Stimulated activated CD8-positive, alpha-beta memory T cell treated with anti-CD3 and anti-CD28 coated beads, Interleukin-15, amount 100 ng/mL, for 4 hours (primary cell): ENCODE data around the gene MRFAP1.

Experiments
- DNase-seq, 2 donors: peaks; one replicate each; pipeline ENCODE4 v3.0.0-alpha.2; 2020; ENCODE audit warnings: low read depth in 2 of 2

Gene MRFAP1

DNA sequence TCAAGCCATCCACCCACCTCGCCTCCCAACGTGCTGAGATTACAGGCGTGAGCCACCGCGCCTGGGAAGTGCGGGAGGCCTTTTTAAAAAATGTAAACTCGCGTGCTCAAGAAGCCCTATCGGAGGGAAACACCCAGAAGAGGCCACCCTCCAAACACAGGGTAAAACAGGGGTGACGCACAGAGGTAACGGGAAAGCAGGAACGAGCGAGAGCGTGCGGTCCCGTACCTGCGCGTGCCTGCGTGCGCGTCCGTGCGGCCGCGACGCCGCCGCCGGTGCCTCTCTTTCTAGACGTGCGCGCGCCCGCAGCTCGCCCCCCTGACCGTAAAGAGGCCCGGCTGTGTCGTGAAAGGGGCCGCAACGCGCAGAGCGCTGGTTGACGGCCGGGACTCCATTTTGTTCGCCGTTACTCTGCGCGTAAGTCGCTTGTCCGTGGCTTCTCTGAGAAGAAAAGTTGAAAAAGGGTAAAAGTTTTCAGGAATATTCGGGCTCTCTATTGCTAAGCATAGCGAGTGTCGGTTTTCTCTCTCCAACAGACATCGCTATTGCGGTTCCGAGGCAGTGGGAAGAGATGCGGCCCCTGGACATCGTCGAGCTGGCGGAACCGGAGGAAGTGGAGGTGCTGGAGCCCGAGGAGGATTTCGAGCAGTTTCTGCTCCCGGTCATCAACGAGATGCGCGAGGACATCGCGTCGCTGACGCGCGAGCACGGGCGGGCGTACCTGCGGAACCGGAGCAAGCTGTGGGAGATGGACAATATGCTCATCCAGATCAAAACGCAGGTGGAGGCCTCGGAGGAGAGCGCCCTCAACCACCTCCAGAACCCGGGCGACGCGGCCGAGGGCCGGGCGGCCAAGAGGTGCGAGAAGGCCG, at the start of gene MRFAP1:
Gene MRFAP1 (plus strand): TSS at position 394 of the 872 bp plus-strand sequence. CDS start 178 bp downstream, at position 572.
- DNase-seq = peak; percentile 85 to 87

DNA sequence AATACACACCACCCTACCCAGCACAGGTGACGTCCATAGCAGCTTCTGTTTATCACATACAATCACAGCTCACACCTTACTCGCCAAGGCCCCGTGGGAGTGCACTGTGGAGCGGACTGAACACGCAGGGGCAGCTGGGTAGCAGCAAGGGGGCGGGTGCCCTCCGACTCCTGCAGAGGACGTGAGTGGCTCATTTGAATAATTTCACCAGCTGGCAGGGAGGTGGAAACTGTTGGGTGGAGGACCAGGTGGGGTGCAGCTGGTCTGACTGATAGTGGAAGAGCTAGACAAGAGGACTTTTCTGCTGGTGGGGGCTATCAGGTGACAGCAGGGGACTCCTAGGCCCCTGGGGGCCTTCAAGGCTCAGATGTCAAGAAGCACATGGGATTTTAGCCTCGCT, 49.2 kb upstream of the MRFAP1 start:
- no peak for DNase-seq

DNA sequence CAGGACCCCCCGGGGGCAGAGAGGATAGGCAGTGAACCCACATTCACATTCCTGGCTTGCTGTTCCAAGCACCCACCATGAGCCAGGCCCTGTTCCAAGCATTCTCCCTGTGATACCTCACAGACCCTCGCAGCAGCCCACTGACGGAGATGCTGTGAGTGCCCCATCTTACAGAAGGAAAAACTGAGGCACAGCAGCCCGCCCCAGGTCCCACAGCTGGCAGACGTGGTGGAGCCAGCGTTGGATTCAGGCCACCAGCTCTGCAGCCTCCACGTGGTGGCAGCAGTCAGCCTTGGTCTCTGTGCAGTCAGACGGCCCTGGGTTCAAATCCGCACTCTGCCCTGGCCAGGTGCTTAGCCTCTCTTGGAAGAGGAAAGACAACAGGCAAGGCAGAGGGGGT, 48.7 kb upstream of the MRFAP1 start:
- no peak for DNase-seq

DNA sequence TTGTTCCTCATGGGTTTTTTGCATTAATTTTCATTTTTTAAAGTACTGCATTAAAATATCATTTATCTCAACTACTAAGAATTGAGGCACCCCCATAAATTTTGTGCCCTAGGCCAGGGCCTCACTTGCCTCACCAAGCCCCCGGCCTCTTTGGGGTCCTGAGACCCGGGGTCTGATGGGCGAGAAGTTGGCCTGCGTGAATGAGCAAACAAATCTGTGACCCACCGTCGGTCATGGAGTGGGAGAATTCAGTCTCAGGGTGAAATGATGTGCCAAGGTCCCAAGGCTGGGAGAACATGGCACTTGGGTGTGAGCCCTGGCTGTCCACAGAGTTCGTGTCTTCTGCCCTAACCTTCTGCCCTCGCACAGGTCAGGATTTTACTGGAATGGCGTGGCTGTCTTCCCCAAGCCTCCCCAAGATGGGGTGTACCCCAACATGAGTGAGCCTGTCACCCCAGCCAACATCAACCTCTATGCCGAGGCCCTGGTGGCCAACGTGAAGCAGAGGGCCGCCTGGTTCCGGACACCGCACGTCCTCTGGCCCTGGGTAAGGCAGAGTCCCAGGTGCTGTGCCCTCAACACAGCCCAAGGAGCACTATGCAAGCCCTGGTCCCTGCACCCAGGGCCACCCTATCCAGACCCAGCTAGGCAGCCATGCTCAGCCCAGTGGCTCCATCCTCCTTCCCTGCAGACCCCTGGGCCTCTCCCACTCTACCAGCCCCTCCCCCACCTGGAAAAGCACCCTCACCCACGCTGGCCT, 47.5 kb upstream of the MRFAP1 start:
- DNase-seq = no peak

DNA sequence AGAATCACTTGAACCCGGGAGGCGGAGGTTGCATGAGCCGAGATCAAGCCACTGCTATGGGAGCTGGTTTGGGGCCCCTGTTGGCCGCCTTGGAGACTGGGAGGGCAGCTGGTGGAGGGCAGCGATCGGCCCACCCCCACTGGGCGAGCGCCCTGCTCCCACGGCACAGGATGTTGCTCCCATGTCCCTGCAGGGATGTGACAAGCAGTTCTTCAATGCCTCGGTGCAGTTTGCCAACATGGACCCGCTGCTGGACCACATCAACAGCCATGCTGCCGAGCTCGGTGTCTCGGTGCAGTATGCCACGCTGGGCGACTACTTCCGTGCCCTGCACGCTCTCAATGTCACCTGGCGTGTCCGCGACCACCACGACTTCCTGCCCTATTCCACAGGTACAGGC, 46.1 kb upstream of the MRFAP1 start:
- no peak for DNase-seq

DNA sequence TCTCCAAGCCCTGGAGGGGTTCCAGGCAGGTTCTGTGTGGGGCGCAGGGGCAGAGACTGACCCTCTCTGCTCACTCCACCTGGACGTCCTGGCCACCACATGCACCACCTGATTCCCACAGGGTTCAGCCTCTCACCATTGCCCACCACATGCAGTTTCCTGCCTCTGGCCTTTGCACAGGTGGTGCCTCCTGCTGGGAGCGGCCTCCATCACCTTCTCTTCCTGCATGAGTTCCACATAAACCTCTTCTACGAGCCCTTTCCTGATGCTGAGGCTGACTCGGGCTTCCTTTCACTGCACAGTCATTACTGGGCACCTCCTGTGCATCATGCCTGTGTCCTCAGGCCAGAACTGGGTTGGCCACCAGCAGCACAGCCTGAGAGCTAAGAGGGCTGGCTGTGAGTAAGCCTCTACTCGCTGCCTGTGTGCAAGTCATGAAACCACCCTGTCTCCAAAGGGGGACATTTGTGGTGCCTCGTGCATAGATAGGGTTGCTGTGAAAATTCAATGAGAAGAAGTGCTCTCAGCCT, 45.6 kb upstream of the MRFAP1 start:
- no peak for DNase-seq

DNA sequence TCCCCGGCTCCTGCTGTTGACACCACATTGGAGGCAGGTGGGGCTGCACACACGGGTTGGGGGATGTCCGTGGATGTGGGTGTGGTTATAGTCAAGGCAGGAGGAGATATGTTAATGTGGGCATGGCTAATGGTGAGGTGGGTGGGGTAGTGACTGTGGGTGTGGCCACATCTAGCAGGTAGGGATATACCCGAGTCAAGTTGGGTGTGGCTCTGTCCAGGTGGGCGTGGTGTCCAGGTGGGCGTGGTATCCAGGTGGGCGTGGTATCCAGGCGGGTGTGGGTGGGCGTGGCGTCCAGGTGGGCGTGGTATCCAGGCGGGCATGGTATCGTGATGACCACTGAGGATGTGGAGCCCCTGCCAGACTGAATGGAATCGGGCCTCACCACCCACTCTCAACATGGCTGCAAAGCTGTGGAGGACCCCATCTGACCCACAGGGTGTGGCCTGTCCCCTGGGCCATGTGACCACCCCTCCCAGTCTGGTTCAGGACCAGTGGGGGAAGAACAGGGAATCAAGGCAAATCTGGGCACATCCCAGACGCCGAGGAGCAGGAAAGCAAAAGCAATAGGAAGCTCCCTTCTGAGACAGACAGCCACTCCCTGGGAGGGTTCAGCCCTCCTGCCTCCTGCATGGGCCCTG, 44.5 kb upstream of the MRFAP1 start:
- no peak for DNase-seq

DNA sequence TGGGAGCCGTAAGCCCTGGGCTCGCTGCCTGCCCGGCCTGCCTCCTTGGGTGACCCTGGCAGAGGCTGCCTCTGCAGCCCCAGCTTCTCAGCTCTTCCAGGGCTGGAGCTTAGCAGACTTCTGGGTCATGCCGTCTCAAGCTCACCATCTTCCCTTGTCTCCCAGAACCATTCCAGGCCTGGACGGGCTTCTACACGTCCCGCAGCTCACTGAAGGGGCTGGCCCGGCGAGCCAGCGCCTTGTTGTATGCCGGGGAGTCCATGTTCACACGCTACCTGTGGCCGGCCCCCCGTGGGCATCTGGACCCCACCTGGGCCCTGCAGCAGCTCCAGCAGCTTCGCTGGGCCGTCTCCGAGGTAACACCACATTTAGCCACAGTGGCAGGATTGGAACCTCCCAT, 43.5 kb upstream of the MRFAP1 start:
- DNase-seq = no peak

DNA sequence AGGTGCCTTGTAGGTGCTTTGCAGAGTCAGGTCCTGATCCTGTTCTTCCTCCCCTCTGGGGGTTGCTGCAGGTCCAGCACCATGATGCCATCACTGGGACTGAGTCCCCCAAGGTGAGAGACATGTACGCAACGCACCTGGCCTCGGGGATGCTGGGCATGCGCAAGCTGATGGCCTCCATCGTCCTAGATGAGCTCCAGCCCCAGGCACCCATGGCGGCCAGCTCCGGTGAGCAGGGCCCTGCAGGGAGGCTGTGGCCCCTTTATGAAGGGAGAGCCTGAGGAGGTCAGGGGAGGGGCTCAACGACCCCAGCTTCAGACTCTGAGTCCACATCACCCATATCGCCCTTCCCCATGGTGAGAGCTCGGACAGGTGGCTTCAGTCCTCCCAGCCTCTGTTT, 42.4 kb upstream of the MRFAP1 start:
- DNase-seq = no peak

DNA sequence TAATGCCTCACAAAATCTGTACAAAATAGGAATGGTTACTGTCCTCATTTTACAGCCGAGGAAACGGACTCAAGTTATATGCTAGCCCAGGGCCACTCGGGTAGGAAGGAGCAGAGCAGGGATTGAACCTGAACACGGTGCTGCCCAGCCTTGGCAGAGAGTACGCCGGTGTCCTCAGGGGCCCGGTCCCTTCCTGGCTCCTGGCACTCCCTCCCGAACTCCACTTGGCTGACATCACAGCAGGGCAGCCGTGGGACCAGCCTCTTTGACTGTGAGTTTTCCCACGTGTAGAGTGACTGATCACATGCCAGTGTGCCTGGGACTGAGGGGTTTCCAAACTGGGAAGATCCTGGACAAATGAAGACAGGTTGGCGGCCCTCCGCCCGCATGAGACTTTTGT, 41.8 kb upstream of the MRFAP1 start:
- DNase-seq = no peak

DNA sequence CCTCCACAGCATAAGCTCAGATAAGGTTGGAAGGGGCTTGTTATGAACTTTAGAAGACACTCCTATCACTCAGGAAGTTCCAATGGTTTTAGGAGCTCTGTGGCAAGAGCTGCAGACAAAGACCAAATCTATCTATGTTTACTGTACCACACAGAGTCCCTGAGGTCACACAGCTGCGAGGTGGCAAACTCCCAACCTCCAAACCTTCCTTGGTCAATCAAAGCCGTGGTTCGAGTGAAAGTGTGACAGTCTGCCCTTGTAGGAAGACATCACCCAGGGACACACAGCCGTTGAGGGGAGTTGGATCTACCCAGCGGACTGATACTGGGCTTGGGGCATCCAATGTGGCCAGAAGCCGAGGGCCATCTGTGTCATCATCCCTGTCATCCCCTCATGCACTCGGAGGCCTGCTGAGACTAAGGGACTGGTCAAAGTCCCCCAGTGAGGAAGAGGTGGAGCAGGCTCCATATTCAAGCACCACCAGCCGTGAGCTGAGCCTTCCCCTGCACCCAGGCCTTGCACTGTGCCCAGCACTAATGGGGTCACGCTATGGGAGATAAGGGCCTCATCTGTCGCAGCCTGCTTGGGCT, 38.7 kb upstream of the MRFAP1 start:
- DNase-seq = no peak

DNA sequence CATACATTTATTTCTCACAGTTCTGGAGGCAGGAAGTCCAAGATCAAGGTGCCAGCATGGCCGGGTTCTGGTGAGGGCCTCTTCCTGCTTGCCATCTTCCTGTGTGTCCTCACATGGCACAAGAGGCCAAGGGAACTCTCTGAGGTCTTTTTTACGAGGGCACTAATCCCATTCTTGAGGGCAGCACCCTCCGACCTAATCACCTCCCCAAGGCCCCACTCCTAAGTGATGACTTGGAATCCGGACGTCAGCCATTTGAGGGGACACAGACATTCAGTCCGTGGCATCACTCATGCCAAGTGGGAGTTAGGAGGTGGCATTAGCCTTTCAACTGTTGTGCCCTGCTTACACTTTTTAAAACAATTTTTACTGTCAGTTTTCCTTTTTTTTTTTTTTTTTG, 38.2 kb upstream of the MRFAP1 start:
- DNase-seq = no peak

DNA sequence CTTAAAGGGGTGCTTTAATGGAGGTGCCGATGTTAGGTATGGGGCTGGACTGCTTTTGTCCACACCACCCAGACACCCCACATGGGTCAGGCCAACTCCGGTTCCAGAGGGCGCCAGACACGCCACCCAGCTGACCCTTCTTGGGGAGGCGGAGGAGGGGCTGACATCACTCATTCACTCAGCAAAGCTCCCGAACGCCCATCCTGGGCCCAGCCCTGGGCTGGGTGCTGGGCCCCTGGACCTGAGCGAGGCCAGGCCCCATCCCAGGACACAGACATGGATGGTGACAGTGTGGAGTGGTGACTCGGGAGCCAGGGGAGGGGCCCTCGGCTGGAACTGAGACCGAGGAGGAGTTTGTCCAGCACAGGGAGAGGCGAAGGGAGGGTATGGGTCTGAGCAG, 37.4 kb upstream of the MRFAP1 start:
- DNase-seq = no peak

DNA sequence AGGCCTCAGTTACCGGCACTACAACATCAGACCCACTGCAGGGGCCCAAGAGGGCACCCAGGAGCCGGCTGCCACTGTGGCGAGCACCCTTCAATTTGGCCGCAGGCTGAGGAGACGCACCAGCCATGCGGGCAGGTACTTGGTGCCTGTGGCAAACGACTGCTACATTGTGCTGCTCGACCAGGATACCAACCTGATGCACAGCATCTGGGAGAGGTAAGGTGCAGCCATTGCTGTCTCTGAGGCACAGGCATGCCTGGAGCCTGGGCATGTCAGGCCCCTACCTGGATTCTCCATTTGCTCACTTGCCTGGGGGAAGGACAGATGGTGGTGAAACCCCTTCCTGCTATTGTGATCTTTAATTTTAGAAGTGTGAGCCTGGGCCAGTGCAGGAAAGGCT, 35.4 kb upstream of the MRFAP1 start:
- no peak for DNase-seq

DNA sequence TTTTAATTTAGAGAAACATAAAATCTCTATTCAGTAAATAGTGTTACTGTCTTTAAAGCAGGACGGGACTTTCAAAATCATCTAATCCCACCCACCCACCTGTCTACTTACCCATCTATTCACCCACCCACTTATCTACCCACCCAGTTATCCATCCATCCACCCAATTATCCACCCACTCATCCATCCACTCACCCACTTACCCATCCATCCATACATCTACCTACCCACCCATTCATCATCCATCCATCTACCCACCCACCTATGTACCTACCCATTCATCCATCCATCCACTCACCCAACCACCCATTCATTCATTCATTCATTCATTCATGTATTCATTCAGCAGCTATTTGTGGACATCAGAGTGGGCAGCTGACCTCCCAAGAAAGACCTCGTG, 34.9 kb upstream of the MRFAP1 start:
- no peak for DNase-seq

DNA sequence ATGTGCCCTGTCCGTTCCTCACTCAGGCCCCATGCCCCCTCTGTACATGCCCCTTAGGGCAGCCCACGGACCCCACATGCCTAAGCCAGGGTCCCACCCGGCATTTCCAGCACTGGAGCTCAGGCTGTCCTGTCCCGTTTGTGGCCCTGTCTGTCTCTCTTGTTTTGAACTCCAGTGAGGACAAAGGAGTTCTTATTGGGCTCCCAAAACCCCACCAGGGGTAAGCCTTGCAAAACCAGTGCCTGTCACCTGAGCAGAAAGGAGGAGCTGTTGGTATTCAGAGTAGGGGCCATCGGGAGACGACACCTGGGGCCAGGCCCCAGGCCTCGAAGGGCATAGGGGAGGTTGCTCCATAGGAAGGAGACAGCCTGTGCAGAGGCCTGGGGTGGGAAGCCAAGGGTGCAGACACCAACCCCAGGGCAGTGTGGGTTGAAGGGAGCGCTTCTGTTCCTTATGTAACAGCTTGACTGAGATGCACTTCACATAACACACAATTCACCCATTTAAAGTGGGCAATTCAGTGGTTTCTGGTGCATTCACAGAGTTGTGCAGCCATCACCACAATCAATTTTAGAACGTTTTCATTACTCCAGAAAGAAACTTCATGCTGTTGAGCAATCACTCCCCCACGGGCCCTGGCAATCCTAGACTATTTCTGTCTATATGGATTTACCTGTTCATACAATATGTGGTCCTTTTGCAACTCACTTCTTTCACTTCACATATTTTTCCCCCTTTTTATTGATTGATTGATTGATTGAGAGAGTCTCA, 33.8 kb upstream of the MRFAP1 start:
- DNase-seq = no peak

DNA sequence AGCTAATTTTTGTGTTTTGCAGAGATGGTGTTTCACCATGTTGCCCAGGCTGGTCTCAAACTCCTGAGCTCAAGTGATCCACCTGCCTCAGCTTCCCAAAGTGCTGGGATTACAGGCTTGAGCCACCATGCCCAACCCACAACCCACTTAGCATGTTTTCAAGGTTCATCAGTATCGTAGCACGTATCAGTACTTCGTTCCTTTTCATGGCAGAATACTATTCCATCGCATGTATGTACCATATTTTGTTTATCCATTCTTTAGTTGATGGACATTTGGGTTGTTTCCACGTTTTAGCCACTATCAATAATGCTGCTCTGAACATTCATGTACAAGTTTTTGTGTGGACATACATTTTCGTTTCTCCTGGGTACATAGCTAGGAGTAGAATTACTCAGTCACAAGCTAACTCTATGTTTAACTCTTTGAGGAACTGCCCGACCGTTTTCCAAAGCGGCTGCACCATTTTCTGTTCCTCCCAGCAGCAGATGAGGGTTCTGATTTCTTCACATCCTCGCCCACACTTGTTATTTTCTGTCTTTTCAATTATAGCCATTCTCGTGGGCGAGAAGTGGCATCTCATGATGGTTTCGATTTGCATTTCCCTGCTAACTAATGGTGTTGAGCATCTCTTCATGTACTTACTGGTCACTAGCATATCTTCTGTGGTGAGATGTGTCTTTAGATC, 33.0 kb upstream of the MRFAP1 start:
- DNase-seq = no peak

DNA sequence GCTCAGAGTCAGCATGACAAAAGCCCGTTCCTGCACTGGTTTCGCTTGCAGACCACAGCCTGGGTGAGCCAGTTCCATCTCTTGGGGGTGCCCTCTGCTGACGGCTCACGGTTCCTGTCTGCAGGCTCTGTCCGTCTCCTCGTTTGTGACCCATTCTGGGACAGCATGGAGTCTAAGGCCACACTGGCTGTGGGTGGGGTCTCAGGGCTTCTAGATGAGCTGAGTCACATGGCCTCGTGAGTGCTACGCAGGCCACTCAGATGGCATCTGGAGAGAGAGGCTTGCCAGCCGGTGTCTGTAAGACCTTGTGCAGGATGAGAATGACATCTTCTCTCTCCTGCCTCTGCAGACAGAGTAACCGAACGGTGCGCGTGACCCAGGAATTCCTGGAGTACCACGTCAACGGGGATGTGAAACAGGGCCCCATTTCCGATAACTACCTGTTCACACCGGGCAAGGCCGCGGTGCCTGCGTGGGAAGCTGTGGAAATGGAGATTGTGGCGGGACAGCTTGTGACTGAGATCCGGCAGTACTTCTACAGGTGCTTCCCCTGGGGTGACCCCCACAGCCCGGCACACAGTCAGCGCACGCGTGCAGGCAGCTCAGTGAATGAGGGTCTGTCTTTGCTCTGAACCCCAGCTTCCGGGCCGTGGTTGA, 31.6 kb upstream of the MRFAP1 start:
- DNase-seq = no peak

DNA sequence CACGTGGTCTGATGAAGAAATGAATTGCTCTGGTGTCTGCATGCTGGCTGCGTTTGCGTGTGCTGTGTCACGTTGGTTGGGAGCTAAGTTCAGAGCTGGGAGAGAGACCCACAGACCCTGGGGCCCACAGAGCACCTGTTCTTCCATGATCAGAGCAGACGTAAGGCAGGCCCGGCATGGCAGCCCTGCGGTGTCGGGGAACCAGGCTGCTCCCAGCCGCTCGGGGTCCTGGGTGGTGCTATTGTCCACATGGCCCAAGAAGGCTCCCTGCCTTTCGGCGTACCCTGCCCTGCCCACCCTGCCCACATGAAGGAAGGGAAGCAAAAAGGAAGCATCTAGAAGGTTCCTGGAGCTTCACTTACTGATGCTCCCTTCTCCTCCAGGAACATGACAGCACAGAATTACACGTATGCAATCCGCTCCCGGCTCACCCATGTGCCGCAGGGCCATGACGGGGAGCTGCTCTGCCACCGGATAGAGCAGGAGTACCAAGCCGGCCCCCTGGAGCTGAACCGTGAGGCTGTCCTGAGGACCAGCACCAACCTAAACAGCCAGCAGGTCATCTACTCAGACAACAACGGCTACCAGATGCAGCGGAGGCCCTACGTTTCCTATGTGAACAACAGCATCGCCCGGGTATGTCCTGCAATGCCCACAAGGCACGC, 30.9 kb upstream of the MRFAP1 start:
- no peak for DNase-seq
